ENCODE results near the gene GJA9.

The GJA9 gene

GRCh38 chr1:38873027-38873969 lies 8.1 kb downstream of the GJA9 start, which contains the start of gene MYCBP:
TSS of gene MYCBP (minus strand) at chr1:38873348. CDS start at chr1:38873305, 43 bp downstream.
- Histone ChIP-seq H3K27me3 (ENCODE audit: insufficient read depth, low read length, poor library complexity) (no peaks in the 10 kb centered on the region), H3K79me2 (ENCODE audit: insufficient read depth, low read length) (peaks cover 37% of the 10 kb centered on the region), H4K20me1 (ENCODE audit: insufficient read depth, low read length) (no peaks in the 10 kb centered on the region), H3K27ac (ENCODE audit: low read length) (peak within 1 kb of the TSS; percentile 80), H2AFZ (ENCODE audit: low read depth, low read length) (peak within 1 kb of the TSS; percentile 100), H3K4me2 (ENCODE audit: insufficient read depth, low read length) (peak within 1 kb of the TSS; percentile 89), H3K36me3 (ENCODE audit: insufficient read depth, low read length) (peaks cover 4% of the 10 kb centered on the region; the same call in 1 of the 2 replicates), H3K9me3 (ENCODE audit: insufficient read depth, low read length, severe bottlenecking) (no peaks in the 10 kb centered on the region), H3K9ac (ENCODE audit: low read depth, low read length) (peak within 1 kb of the TSS; percentile 76), H3K4me1 (ENCODE audit: insufficient read depth, low read length) (peaks cover 28% of the 10 kb centered on the region), H3K4me3 (ENCODE audit: low read depth in 1 of 2, low read length in 2 of 2) (peak within 1 kb of the TSS; percentile 85 to 96)
- ATAC-seq (ENCODE audit: insufficient read depth, low read depth): peak; percentile 98
- DNase-seq: peak; percentile 97
- TF ChIP-seq CTCF (IDR thresholded peaks at IDR 0.05; ENCODE audit: borderline replicate concordance, extremely low read depth, low read length, poor library complexity, severe bottlenecking) (no peak), EZH2 (IDR thresholded peaks at IDR 0.05; ENCODE audit: borderline replicate concordance, low read depth, low read length, severe bottlenecking) (no peak)

GRCh38 chr1:38872401-38873026 lies 8.9 kb downstream of the GJA9 start:
- Histone ChIP-seq H3K79me2 (ENCODE audit: insufficient read depth, low read length) (peaks cover 45% of the 10 kb centered on the region), H3K4me3 (ENCODE audit: low read depth in 1 of 2, low read length in 2 of 2) (peak overlapping the region; percentile 85 to 96), H4K20me1 (ENCODE audit: insufficient read depth, low read length) (peaks cover 5% of the 10 kb centered on the region; the same call in 1 of the 2 replicates), H2AFZ (ENCODE audit: low read depth, low read length) (peak overlapping the region; percentile 84), H3K27me3 (ENCODE audit: insufficient read depth, low read length, poor library complexity) (no peaks in the 10 kb centered on the region), H3K9me3 (ENCODE audit: insufficient read depth, low read length, severe bottlenecking) (no peaks in the 10 kb centered on the region), H3K9ac (ENCODE audit: low read depth, low read length) (peak overlapping the region; percentile 76), H3K36me3 (ENCODE audit: insufficient read depth, low read length) (peaks cover 8% of the 10 kb centered on the region), H3K4me2 (ENCODE audit: insufficient read depth, low read length) (peak overlapping the region; percentile 89), H3K27ac (ENCODE audit: low read length) (peak overlapping the region; percentile 73), H3K4me1 (ENCODE audit: insufficient read depth, low read length) (peaks cover 28% of the 10 kb centered on the region)
- ATAC-seq (ENCODE audit: insufficient read depth, low read depth) (peak; percentile 44), DNase-seq (peak; percentile 53)
- TF ChIP-seq CTCF (IDR thresholded peaks at IDR 0.05; ENCODE audit: borderline replicate concordance, extremely low read depth, low read length, poor library complexity, severe bottlenecking): no peak
- no peak for TF ChIP-seq EZH2 (IDR thresholded peaks at IDR 0.05; ENCODE audit: borderline replicate concordance, low read depth, low read length, severe bottlenecking)

GRCh38 chr1:38870996-38871395 lies 10.4 kb downstream of the GJA9 start:
- Histone ChIP-seq H3K27ac (ENCODE audit: low read length) (no peak overlapping the region), H4K20me1 (ENCODE audit: insufficient read depth, low read length) (peaks cover 5% of the 10 kb centered on the region; the same call in 1 of the 2 replicates), H3K9ac (ENCODE audit: low read depth, low read length) (no peak overlapping the region), H3K4me2 (ENCODE audit: insufficient read depth, low read length) (no peak overlapping the region), H2AFZ (ENCODE audit: low read depth, low read length) (no peak overlapping the region), H3K4me3 (ENCODE audit: low read depth in 1 of 2, low read length in 2 of 2) (no peak overlapping the region), H3K27me3 (ENCODE audit: insufficient read depth, low read length, poor library complexity) (no peaks in the 10 kb centered on the region), H3K4me1 (ENCODE audit: insufficient read depth, low read length) (peaks cover 28% of the 10 kb centered on the region), H3K79me2 (ENCODE audit: insufficient read depth, low read length) (peaks cover 58% of the 10 kb centered on the region), H3K9me3 (ENCODE audit: insufficient read depth, low read length, severe bottlenecking) (no peaks in the 10 kb centered on the region), H3K36me3 (ENCODE audit: insufficient read depth, low read length) (peaks cover 18% of the 10 kb centered on the region)
- TF ChIP-seq EZH2 (IDR thresholded peaks at IDR 0.05; ENCODE audit: borderline replicate concordance, low read depth, low read length, severe bottlenecking): no peak
- TF ChIP-seq CTCF (IDR thresholded peaks at IDR 0.05; ENCODE audit: borderline replicate concordance, extremely low read depth, low read length, poor library complexity, severe bottlenecking): no peak
- DNase-seq (no peak), ATAC-seq (ENCODE audit: insufficient read depth, low read depth) (no peak)
